Progenitor cell of endocrine pancreas (in vitro differentiated cells): ENCODE data around the gene ISCU. TPM values are rescaled to one million over a fixed set of nuclear protein-coding genes. Genes with fewer than 3 reads are reported as not detected.

Source experiments
- DNase-seq: peaks from one replicate; pipeline ENCODE4 v3.0.0; 2021; ENCODE audit warnings: low spot score; ENCODE audit not compliant: unreplicated experiment
- H3K27ac Mint-ChIP-seq: 2 replicates; pipeline ENCODE4 v1.8.0; 2021; ENCODE audit warnings: mild to moderate bottlenecking, moderate library complexity, mixed read lengths
- H3K27me3 Mint-ChIP-seq: 2 replicates; pipeline ENCODE4 v1.8.0; 2021; ENCODE audit warnings: mixed read lengths
- H3K36me3 Mint-ChIP-seq: 2 replicates; pipeline ENCODE4 v1.8.0; 2022; ENCODE audit warnings: mixed read lengths; ENCODE audit not compliant: insufficient read depth
- H3K4me1 Mint-ChIP-seq: 2 replicates; pipeline ENCODE4 v1.8.0; 2021; ENCODE audit warnings: low read depth, mixed read lengths
- H3K4me3 Mint-ChIP-seq: 2 replicates; pipeline ENCODE4 v1.8.0; 2021; ENCODE audit warnings: low read depth, mild to moderate bottlenecking, moderate library complexity, mixed read lengths
- H3K9me3 Mint-ChIP-seq: 2 replicates; pipeline ENCODE4 v1.8.0; 2021; ENCODE audit warnings: low read depth, mixed read lengths
- CTCF ChIP-seq: fragments of 200-600 bp; sonication (generic); IDR thresholded peaks from one replicate; pipeline ENCODE4 v1.5.0; 2021; ENCODE audit warnings: antibody characterized with exemption, mild to moderate bottlenecking; ENCODE audit not compliant: unreplicated experiment
- total RNA-seq: library from RNA; stranded (reverse); gene quantifications from 2 replicates; pipeline ENCODE4 v1.2.1, GENCODE V29; 2021

The ISCU gene
- total RNA-seq, 1 donor from 2014 or later: 69.7 TPM

- no peak for TF ChIP-seq CTCF
- peaks cover 12% of the 10 kb centered on the region for H3K36me3 Mint-ChIP-seq
Measured at GRCh38 chr12:108567406-108568337, 5.3 kb downstream of the ISCU start.

GRCh38 chr12:108568338-108569154 lies 6.2 kb downstream of the ISCU start:
- no peak for DNase-seq
- no peak for TF ChIP-seq CTCF
- peaks cover 3% of the 10 kb centered on the region for H3K27me3 Mint-ChIP-seq
- H3K36me3 Mint-ChIP-seq: peaks cover 12% of the 10 kb centered on the region
- H3K4me1 Mint-ChIP-seq: peaks cover under 1% of the 10 kb centered on the region
- H3K27ac Mint-ChIP-seq: no peak overlapping the region
- H3K9me3 Mint-ChIP-seq: no peaks in the 10 kb centered on the region
- H3K4me3 Mint-ChIP-seq: no peak overlapping the region

More at GRCh38 chr12:108567406-108568337, 5.3 kb downstream of the ISCU start:
- peaks cover 5% of the 10 kb centered on the region for H3K4me1 Mint-ChIP-seq
- no peaks in the 10 kb centered on the region for H3K9me3 Mint-ChIP-seq
- H3K4me3 Mint-ChIP-seq: no peak overlapping the region
- peaks cover 1% of the 10 kb centered on the region for H3K27me3 Mint-ChIP-seq
- H3K27ac Mint-ChIP-seq: no peak overlapping the region
- DNase-seq: no peak

GRCh38 chr12:108570743-108571608 lies 8.6 kb downstream of the ISCU start:
- peak; percentile 25 for TF ChIP-seq CTCF
- Mint-ChIP-seq H3K27me3 (peaks cover 15% of the 10 kb centered on the region), H3K9me3 (no peaks in the 10 kb centered on the region), H3K36me3 (peaks cover 9% of the 10 kb centered on the region), H3K4me3 (no peak overlapping the region), H3K4me1 (no peaks in the 10 kb centered on the region), H3K27ac (no peak overlapping the region)
- DNase-seq: no peak

GRCh38 chr12:108571609-108572165 lies 9.3 kb downstream of the ISCU start:
- no peak overlapping the region for H3K27ac Mint-ChIP-seq
- TF ChIP-seq CTCF: no peak
- H3K4me3 Mint-ChIP-seq: no peak overlapping the region
- H3K9me3 Mint-ChIP-seq: no peaks in the 10 kb centered on the region
- peaks cover 15% of the 10 kb centered on the region for H3K27me3 Mint-ChIP-seq
- H3K4me1 Mint-ChIP-seq: no peaks in the 10 kb centered on the region
- peaks cover 9% of the 10 kb centered on the region for H3K36me3 Mint-ChIP-seq
- DNase-seq: no peak
